Amniotic epithelial cell (primary cell): ENCODE data around the gene KRIT1.

ENCODE experiments used
- DNase-seq: peaks from one replicate; pipeline ENCODE4 v3.0.0-alpha.2; 2010; ENCODE audit warnings: low read depth

Gene KRIT1

DNA sequence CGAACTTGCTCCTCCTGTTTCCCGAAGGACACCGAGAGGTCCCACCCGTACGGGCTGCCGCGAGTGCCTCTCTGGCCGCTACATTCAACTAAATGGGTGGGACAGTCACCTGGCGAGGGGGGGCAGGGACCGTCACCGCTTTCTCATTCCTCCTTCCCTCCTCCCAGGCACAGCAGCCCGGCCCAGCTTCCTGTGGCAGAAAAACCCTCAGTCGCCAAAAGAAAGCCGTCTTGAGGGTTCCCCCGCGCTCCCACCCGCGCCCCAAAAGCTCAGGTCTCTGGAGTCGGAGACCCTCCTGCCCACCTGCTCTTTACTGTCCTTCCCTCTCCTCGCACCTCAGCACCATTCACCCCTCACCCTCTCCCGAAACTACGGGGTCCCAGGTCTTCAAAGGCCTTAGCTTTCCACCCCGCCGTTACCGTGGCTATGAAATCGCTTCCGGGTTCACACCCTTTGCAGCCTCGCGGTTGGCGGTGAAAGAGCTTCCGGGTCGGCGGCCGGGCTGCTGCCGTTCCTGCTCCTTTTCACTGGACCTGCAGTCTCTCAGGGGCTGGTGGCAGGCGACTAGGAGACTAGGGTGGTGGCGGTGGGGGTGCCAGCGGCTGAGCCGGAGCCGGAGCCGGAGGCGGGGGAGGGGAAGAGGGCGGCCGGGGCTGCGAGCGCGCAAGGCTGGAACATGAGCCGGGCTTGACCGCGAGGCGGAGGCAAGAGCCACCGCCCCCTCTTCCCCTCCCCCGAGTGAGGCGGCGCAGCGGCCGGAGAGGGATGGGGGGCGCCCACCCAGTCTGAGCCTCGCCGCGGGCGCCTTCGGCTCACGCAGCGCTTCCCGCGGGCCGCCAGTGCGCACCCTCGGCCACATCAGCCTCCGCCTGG is at the start of gene KRIT1, which contains the start of gene ANKIB1:
KRIT1 (minus strand) TSS at position 428 of the 873 bp plus-strand sequence. CDS start 3,779 bp downstream, outside the sequence.
ANKIB1 (plus strand) TSS at position 488 of the 873 bp plus-strand sequence. CDS start 49,005 bp downstream, outside the sequence.
- DNase-seq: peak; percentile 75

- DNase-seq: no peak
Observed at GRCh38 chr7:92295391-92295790, 49.7 kb upstream of the KRIT1 start.

GRCh38 chr7:92293896-92294590 is 48.3 kb upstream of the KRIT1 start:
- DNase-seq: peak; percentile 3

- no peak for DNase-seq
Observed at GRCh38 chr7:92292981-92293380, 47.3 kb upstream of the KRIT1 start.

GRCh38 chr7:92289321-92289720 is 43.6 kb upstream of the KRIT1 start:
- no peak for DNase-seq

DNA sequence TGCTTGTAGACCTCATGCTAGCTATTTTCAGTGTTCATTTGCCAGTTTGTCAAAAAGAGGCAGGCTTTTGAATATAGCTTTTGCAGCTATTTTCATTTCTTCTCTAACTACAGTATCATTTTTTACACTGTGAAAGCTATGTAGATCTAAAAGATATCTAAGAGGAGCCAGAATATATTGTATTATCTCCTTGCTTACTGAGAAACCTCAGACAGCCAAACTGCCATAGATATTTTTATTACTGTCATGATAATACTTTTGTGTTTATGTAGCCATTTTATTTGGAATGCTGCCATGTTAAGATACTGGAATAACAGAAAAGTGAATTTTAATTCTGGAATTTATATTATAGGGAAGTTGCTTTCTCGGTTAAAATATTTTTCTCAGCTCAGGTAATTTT is 37.2 kb upstream of the KRIT1 start:
- no peak for DNase-seq

DNA sequence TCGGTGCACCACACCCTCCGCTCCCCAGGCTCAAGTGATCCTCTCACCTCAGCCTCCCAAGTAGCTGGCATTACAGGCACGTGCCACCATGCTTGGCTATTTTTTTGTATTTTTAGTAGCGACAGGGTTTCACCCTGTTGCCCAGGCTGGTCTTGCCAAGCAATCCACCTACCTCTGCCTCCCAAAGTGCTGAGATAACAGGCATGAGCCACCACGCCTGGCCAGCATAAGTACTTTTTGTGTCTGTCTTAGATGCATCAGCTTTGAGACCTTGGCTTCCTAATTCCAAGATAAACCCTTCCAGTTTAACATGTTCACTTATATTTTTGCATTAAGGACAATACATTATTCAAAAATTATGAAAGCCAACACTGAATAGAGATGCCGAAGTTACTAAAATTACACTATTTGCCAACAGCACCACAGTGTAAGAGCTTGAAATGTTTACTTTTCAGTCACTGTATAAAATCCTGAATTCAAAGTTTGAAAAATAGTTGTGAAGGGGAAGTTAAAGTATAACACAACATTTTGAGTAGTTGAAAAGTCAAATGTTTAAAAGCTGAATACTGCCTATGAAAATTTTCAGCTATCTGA is 36.6 kb upstream of the KRIT1 start:
- no peak for DNase-seq

DNA sequence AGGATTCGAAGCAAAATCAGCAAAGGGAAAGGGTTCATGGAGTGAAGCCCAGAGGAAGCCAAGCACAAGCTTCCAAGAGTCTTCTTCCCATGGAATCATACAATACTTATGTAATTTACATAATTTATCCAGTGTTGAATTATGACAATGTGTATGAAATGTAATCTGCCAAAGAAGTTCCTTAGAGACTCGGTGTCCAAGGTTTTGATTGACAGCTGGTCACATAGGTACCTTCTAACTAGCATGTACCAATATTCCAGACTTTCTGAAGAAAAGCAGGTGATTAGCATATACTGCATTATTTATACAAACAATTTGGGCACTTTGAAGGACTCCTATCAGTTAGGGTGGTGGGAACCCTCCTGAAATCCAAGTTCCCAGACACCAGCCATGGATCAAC is 35.3 kb upstream of the KRIT1 start:
- DNase-seq: no peak

- no peak for DNase-seq
Observed at GRCh38 chr7:92279396-92280031, 33.8 kb upstream of the KRIT1 start.

GRCh38 chr7:92276460-92276864 is 30.7 kb upstream of the KRIT1 start:
- no peak for DNase-seq

DNA sequence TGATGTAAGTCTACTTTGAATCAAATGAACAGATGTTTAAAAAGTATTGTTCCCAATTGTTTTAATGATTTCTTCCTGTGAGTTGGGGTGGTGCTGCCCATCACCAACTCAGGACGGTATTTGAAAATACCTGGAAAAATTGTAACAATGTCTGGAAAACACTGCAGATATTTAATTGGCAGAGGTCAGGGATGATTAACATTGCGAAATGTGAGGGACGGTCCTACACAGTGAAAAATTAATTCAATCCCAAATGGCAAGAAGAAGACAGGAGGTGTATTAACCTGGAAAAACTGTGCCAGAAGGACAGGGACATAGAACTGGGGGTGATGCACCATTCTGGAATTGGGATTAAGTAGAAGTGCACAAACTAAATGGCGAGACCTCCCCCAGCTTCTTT is 29.6 kb upstream of the KRIT1 start:
- DNase-seq: no peak

GRCh38 chr7:92268921-92269320 is 23.2 kb upstream of the KRIT1 start:
- no peak for DNase-seq

- no peak for DNase-seq
Observed at GRCh38 chr7:92266415-92267241, 20.9 kb upstream of the KRIT1 start.

GRCh38 chr7:92260248-92260781 is 14.6 kb upstream of the KRIT1 start:
- DNase-seq: no peak

- DNase-seq: no peak
Observed at GRCh38 chr7:92259610-92260247, 14.0 kb upstream of the KRIT1 start.

DNA sequence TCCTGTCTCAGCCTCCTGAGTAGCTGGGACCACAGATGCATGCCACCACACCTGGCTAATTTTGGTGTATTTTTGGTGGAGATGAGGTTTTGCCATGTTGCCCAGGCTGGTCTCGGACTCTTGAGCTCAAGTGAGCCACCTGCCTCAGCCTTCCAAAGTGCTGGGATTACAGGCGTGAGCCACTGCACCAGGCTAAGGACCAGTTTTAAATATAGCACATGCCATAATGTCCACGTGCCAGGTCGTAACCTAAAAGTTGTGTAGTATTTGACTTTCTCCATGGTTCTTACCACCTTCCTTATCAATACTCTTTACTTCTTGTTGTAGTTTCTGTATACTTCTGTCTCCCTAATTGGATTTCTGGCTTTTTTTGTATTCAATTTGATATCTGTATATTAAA is 13.3 kb upstream of the KRIT1 start:
- DNase-seq: no peak

- peak; percentile 88 for DNase-seq
Observed at GRCh38 chr7:92255308-92255707, 9.6 kb upstream of the KRIT1 start.

- DNase-seq: peak; percentile 28
Observed at GRCh38 chr7:92254800-92255199, 9.1 kb upstream of the KRIT1 start.

DNA sequence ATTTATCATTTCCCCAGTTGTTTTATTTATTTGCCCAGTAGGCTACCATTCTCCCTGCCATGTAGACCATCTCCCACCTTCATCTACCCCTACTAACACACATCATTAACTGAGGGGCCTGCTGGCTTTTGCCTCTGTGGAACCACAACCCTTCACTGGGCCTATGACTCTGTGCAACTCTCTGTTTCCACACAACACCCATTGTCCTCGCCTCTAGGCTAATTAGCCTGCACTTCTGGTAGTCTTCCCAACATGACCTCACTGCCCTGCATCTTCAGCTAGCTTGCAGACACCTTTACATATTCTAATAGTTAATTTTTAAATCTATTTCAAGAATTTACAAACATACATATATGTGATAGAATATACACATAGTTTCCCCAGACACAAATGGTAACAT is 7.5 kb upstream of the KRIT1 start:
- DNase-seq: no peak

DNA sequence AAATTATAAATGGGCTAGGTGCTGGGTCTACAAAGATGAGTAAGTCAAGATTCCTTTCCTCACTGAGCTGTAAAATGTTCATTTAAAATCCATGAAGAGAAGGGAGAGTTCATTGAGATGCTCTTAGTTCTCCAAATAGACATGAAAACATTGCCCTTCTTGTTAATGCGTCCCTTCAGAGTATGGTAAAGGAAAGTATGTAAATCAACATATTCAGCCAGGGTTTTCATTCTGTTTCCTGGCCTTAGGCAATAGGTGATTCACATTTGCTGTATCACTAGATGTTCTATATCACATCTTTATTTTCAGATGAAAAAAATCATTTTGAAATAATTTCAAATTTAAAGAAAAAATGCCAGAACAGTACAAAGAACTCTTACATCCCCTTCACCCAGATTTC is 5.5 kb upstream of the KRIT1 start:
- DNase-seq: peak; percentile 1

DNA sequence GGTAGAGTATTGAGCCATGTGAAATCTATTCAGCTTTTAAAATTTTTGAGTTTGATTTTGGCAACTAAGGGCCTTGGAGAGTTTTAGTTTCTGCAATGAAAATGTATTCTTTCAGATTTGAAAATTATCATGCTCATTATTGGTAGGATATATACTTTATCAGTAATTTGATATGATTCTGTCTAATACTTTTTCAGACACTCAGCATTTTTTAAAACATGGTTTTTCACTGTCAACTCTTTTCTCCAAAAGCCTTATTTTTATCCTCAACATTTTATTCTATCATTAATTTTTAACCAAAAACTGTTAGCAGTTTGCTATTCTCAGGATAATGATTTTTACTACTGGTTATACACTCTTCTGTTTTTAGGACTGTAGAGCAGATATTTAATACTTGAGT is 4.9 kb upstream of the KRIT1 start:
- DNase-seq: no peak
